ENCODE measurements around the gene METTL26.

Gene METTL26

DNA sequence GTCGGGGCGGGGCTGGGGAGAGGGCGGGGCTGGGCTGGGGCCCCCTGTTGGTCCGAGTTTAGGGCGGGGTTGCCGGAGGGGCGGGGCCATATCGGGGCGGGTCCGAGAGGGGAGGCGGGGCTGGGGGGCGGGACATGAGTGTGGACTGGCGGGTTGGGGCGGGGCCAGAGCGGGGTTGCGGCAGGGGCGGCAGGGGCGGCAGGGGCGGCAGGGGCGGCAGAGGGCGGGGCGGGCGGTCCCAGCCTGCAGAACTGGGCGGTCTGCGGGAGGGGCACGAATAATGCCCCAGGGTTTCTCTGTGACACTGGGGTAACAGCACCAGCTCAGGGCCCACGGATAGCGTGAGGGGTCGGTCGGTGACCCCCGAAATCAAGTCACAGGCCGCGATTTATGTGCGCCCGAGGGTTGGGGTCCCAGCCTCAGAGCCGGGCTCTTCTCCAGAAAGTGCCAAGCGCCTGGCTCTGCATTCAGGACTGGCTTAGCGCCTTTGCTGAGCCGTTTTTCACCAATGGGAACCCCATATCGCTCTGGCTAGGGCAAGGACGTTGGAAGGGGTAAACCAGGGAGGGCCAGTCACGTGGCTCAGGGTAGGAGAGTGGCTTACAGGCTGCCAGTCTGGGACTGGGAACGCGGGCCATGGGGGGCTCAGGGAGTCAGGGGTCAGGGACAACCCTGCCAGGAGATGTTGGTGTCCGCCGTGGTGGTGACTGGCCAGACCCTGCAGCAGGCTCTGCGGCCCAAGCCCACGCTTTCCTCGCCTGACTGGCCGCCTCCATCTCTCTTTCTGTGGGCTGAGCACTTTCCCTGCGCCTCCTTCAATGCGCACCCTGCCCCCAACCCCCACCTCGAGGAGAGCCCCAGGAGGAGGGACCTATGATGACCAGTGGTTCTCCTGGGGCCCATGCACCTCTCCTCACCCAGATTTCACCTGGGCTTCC is 1.2 kb upstream of the METTL26 start:
- DNase-seq: no peak

- DNase-seq: no peak
Observed at GRCh38 chr16:635573-636205, 416 bp downstream of the METTL26 start.

DNA sequence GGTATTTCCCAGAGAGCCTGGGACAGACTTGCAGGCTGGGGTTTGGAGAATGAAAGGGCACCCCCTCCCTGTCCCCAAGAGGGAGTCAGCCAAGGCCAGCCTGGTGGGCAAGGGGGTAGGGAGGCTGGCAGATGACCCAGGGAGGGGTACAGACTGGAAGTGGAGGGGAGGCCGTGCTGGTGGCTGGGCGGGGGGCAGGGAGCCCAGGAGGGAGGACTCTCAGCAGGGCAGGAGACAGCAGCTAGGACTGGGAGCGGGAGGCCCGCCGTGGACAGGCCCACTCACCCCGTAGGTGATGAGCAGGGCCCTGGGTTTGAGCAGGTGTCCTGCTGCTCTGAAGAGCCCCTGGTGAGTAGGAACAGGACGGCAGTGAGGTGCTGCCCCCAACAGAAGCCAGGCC is 1.1 kb downstream of the METTL26 start:
- DNase-seq: no peak

DNA sequence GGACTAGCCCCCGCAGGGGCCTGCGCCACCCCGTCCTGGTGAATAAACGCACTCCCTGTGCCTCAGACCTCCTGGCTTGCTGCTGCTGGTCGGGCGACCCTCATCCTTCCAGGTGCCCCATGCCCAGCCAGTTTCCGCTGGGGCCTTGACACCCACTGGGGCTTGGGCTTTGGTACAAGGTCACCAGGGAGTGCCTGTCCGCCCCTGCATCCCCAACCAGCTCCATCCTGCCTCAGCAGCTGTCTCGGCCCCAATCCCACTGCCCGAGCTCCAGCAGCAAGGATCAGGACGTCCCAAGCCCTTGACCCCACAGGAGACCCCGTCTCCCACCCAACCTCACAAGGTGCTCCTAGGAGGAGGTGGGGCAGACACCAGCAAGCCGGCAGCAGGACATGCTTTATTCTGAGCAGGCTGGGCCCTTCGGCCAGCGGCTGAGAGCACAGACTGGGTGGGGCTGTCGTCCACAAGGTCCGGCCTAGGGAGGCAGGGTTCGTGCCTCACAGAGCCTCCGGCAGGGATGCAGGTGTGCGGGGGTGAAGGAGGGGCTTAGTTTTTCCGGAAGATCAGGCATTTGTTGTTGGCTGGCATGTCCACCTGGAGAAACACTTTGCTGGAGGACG is 1.9 kb downstream of the METTL26 start:
- DNase-seq: no peak

- DNase-seq: no peak
Observed at GRCh38 chr16:633336-634050, 2.6 kb downstream of the METTL26 start.

DNA sequence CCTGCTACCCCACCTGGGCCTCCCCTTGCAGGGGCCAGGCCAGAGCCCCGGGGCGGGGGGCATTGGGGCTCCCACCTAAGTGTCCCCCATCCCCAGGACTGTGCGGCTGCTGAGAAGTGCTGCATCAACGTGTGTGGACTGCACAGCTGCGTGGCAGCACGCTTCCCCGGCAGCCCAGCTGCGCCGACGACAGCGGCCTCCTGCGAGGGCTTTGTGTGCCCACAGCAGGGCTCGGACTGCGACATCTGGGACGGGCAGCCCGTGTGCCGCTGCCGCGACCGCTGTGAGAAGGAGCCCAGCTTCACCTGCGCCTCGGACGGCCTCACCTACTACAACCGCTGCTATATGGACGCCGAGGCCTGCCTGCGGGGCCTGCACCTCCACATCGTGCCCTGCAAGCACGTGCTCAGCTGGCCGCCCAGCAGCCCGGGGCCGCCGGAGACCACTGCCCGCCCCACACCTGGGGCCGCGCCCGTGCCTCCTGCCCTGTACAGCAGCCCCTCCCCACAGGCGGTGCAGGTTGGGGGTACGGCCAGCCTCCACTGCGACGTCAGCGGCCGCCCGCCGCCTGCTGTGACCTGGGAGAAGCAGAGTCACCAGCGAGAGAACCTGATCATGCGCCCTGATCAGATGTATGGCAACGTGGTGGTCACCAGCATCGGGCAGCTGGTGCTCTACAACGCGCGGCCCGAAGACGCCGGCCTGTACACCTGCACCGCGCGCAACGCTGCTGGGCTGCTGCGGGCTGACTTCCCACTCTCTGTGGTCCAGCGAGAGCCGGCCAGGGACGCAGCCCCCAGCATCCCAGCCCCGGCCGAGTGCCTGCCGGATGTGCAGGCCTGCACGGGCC is 3.4 kb downstream of the METTL26 start:
- DNase-seq: no peak

DNA sequence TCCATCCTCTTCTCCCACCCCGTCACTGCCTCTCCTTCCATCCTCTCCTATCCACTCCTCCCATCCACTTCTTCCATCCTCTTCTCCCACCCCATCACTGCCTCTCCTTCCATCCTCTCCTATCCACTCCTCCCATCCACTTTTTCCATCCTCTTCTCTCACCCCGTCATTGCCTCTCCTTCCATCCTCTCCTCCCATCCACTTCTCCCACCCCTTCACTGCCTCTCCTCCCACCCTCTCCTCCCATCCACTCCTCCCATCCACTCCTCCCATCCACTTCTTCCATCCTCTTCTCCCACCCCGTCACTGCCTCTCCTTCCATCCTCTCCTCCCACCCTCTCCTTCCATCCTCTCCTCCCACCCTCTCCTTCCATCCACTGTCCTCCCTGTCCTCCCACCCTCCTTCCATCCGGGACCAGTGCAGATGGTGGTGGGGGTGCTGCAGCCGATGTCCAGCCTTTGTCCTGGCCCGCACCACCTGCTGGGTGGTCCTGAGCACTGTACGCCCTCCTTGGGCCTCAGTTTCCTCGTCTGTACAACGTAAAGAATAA is 4.2 kb downstream of the METTL26 start:
- DNase-seq: no peak

DNA sequence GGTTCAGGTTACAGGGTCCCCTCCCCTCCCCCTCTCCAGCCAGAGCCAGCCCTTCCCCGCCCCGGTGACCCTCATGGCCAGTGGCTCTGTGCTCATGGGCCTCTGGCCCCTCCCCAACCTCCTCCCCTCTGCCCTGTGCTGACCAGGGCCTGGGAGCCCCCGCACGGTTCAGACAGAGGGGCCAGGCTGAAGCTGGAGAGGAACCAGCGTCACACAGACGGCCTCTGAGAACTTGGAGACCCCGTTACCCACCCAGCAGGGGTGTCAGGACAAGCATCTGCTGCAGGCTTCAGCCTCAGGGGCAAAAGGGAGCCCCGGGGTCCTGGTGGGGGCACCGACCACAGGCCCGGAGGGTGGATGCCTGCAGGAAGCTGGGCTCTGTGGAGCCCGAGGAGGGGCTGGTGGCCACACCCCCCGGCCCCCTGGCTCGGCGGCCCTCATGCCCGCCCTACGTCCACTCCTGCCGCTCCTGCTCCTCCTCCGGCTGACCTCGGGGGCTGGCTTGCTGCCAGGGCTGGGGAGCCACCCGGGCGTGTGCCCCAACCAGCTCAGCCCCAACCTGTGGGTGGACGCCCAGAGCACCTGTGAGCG is 5.2 kb downstream of the METTL26 start, which contains the start of gene WFIKKN1:
WFIKKN1 (plus strand) TSS at position 171 of the 591 bp plus-strand sequence; CDS start at position 440, 269 bp downstream.
- DNase-seq: no peak

GRCh38 chr16:630249-630814 is 5.8 kb downstream of the METTL26 start:
- DNase-seq: no peak

GRCh38 chr16:629833-630248 is 6.3 kb downstream of the METTL26 start:
- no peak for DNase-seq

DNA sequence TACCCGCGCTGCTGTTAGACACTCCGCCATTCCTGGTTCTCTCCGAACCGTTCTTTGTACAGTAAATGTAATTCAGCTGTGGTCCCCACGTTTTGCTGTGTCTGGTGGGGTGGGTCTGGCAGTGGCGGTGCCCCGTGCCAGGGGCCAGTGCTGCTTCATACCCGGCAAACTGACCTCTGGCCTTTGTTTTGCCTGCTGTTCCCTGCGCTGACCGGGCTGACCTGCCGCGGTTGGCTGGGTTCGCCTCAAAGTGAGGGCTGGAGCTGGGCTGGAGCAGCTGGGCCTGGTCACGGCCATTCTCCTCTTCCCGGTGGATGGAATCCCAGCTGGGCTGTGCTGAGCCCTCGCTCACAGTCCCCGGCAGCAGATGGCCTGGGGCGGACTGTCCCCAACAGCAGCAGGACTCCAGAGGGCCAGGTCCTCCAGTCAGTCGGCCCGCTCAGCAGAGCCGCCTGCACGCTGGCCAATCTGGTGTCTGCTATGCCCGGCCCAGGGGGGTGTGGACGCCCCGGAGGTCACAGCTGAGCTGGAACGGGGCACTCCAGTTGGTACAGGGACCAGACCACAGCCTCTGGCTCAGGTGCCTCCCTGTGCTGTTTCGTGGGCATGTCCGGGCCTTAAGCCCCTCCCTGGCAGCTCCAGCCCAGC is 6.8 kb downstream of the METTL26 start:
- no peak for DNase-seq

DNA sequence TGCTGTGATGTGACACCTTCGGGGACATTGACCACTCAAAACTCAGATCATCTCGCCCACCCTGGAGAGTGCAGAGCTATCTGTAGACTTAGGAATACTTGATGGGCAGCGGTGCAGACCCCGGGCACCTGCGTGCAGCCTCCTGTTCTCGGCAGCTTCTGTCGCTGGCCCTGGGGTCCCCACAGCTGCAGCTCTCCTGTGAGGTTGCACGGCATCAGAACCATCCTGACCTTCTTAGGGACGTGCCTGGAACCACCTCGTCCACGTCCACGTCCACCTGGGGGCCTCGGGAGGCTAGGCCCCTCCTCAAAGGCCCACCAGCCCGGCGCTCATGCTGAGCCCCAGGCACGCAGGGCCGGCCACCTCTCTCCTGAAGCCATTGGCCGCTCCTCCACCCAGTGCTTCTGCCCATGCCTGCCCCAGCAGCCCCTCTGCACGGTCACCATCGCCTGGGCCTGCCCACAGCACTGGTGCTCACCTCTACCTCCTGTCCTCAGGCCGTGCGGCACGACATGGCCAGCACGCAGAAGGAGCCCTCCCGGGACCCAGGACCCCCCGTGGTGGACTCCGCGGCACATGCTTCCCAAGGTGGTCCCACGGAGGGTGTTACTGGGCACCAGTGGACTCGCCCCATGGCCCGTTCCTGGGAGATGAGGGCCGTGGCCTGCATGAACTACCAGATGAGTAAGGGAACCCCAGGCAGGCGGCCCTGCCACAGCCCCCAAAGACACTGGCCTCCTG is 7.6 kb downstream of the METTL26 start:
- DNase-seq: no peak

- DNase-seq: no peak
Observed at GRCh38 chr16:627454-628239, 8.5 kb downstream of the METTL26 start.

DNA sequence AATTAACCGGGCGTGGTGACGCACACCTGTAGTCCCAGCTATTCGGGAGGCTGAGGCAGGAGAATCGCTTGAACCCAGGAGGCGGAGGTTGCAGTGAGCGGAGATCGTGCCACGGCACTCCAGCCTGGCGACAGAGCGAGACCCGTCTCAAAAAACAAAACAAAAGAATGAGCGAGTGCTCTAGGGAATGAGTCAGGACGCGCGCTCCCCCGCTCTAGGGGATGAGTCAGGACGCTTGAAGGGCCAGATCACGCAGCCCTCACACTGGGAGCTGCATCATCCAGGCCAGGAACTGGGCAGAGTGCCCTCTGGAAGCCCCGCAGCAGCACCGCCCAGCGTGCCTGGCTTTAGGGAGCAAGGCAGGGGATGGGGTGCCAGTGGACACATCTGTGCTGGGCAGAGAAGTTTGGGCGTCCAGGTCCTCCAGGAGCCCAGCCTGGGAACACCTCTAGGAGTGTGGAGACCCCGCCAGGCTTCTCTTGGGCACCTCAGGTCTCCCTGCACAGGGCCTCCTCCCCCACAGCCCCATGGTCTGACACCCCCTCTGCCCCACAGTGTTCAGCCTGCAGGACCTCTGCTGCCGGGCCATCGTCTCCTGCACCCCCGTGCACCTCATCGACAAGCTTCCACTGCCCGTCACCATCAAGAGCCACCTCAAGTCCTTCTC is 9.2 kb downstream of the METTL26 start:
- DNase-seq: no peak

- DNase-seq: no peak
Observed at GRCh38 chr16:625977-626765, 9.9 kb downstream of the METTL26 start.

DNA sequence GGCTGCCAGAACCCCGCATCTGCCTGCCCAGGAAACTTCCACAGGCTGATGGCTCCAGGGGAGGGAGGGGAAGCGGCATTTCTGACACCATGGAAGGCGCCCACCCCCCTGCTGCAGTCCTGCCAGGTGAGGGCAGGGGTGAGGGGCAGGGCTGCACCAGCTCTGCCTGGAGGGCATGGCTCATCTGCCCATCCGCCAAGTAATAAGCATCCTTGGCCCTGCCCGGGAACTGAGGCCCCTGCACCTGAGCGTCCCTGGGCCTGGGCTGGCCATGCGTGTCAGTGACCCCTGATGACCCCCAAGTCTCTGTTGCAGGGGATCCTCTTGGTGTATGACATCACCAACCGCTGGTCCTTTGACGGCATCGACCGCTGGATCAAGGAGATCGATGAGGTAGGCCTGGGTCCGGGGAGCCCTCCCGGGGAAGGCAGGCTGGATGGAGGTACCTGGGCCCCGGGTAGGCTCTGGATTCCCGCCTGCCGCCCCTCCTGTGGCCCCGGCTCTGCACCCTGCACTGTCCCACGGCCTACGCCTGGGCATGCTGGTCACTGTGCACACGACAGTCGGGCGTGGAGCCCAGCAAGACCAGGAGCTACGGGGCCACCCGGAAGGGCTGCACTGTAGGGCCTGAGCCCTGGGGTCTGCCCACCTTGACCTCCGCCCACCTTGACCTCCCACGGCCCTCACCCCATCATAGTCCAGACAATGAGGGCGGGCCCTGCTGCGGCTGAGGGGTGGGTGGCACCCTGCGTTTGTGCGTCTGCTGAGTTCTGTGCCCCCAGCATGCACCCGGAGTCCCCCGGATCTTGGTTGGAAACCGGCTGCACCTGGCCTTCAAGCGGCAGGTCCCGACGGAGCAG is 10.8 kb downstream of the METTL26 start:
- no peak for DNase-seq

All from NCI-H510A (cell line).